ENCODE data around the gene TMEM191B. TPM values are rescaled to one million over a fixed set of nuclear protein-coding genes. Genes with fewer than 3 reads are reported as not detected.
A peak's percentile ranks its signal among the peaks of the same experiment; 100 is the strongest.
"Not testable (repeated sequence)": the region's sequence is repeated elsewhere in the genome, so short reads cannot be mapped to it uniquely, and the experiment has no call there.

Gene TMEM191B
- 5.2 TPM for total RNA-seq
- 10.6 TPM for polyA plus RNA-seq (ENCODE audit: insufficient read depth, low read depth, low replicate concordance)
- long read RNA-seq, donor 1, partial matches to known transcripts: 37 of 38 reads
- long read RNA-seq, donor 1, other reads (novel, unspliced or antisense): 0 of 38 reads
- long read RNA-seq, donor 2: 0 reads
- long read RNA-seq, donor 3: 0 reads
- long read RNA-seq, donor 4, partial matches to known transcripts: 38 of 38 reads
- long read RNA-seq, donor 4, other reads (novel, unspliced or antisense): 0 of 38 reads
- long read RNA-seq, donor 5: 0 reads
- long read RNA-seq, donor 6: 0 reads
- long read RNA-seq, donor 7, partial matches to known transcripts: 2 of 5 reads
- long read RNA-seq, donor 7, other reads (novel, unspliced or antisense): 3 of 5 reads
- long read RNA-seq, donor 8: 0 reads
- long read RNA-seq, donor 9: 0 reads
- long read RNA-seq, donor 10, partial matches to known transcripts: 0 of 1 reads
- long read RNA-seq, donor 10, other reads (novel, unspliced or antisense): 0 of 1 reads

GRCh38 chr22:18527752-18528596 is at the start of gene TMEM191B:
TSS of gene TMEM191B (plus strand) at chr22:18527802. CDS start at chr22:18527981, 179 bp downstream.
- H3K36me3 ChIP-seq (ENCODE audit: control insufficient read depth in 2 of 3, insufficient read depth in 3 of 3, low read length in 3 of 3); H3K9me3 ChIP-seq (ENCODE audit: control insufficient read depth in 2 of 3, insufficient read depth in 1 of 3, low read length in 3 of 3); FAIRE-seq; intact Hi-C loops (cut with DNase I); H3K27ac ChIP-seq (ENCODE audit: low read depth in 2 of 2, low read length in 2 of 2); H3K4me3 ChIP-seq (ENCODE audit: low read length in 3 of 3); H3K9ac ChIP-seq (ENCODE audit: low read length in 3 of 3); DNase-seq; H3K27me3 ChIP-seq (ENCODE audit: control insufficient read depth, insufficient read depth, low read length); H3K4me1 ChIP-seq (ENCODE audit: control insufficient read depth in 2 of 3, insufficient read depth in 2 of 3, low read depth in 1 of 3, low read length in 3 of 3): not testable (repeated sequence)

GRCh38 chr22:18496227-18496626 is 31.4 kb upstream of the TMEM191B start:
- H3K9me3 ChIP-seq (ENCODE audit: control insufficient read depth in 2 of 3, insufficient read depth in 1 of 3, low read length in 3 of 3); H3K4me1 ChIP-seq (ENCODE audit: control insufficient read depth in 2 of 3, insufficient read depth in 2 of 3, low read depth in 1 of 3, low read length in 3 of 3); DNase-seq; H3K27ac ChIP-seq (ENCODE audit: low read depth in 2 of 2, low read length in 2 of 2); H3K36me3 ChIP-seq (ENCODE audit: control insufficient read depth in 2 of 3, insufficient read depth in 3 of 3, low read length in 3 of 3); H3K27me3 ChIP-seq (ENCODE audit: control insufficient read depth, insufficient read depth, low read length); FAIRE-seq; intact Hi-C loops (cut with DNase I); H3K9ac ChIP-seq (ENCODE audit: low read length in 3 of 3); H3K4me3 ChIP-seq (ENCODE audit: low read length in 3 of 3): not testable (repeated sequence)

- intact Hi-C loops (cut with DNase I); FAIRE-seq; H3K36me3 ChIP-seq (ENCODE audit: control insufficient read depth in 2 of 3, insufficient read depth in 3 of 3, low read length in 3 of 3); H3K27me3 ChIP-seq (ENCODE audit: control insufficient read depth, insufficient read depth, low read length); H3K27ac ChIP-seq (ENCODE audit: low read depth in 2 of 2, low read length in 2 of 2); H3K4me3 ChIP-seq (ENCODE audit: low read length in 3 of 3); H3K9ac ChIP-seq (ENCODE audit: low read length in 3 of 3); H3K4me1 ChIP-seq (ENCODE audit: control insufficient read depth in 2 of 3, insufficient read depth in 2 of 3, low read depth in 1 of 3, low read length in 3 of 3); H3K9me3 ChIP-seq (ENCODE audit: control insufficient read depth in 2 of 3, insufficient read depth in 1 of 3, low read length in 3 of 3): not testable (repeated sequence)
- peak in 1 of 5 donors; percentile 1 for DNase-seq
These were observed 16.3 kb upstream of the TMEM191B start for GRCh38 chr22:18511327-18511726.

GRCh38 chr22:18512378-18512777 is 15.2 kb upstream of the TMEM191B start:
- peak in 1 of 5 donors; percentile 61 for DNase-seq
- H3K9ac ChIP-seq (ENCODE audit: low read length in 3 of 3); intact Hi-C loops (cut with DNase I); FAIRE-seq; H3K4me1 ChIP-seq (ENCODE audit: control insufficient read depth in 2 of 3, insufficient read depth in 2 of 3, low read depth in 1 of 3, low read length in 3 of 3); H3K36me3 ChIP-seq (ENCODE audit: control insufficient read depth in 2 of 3, insufficient read depth in 3 of 3, low read length in 3 of 3); H3K27me3 ChIP-seq (ENCODE audit: control insufficient read depth, insufficient read depth, low read length); H3K4me3 ChIP-seq (ENCODE audit: low read length in 3 of 3); H3K27ac ChIP-seq (ENCODE audit: low read depth in 2 of 2, low read length in 2 of 2); H3K9me3 ChIP-seq (ENCODE audit: control insufficient read depth in 2 of 3, insufficient read depth in 1 of 3, low read length in 3 of 3): not testable (repeated sequence)

- H3K27ac ChIP-seq (ENCODE audit: low read depth in 2 of 2, low read length in 2 of 2); intact Hi-C loops (cut with DNase I); FAIRE-seq; H3K27me3 ChIP-seq (ENCODE audit: control insufficient read depth, insufficient read depth, low read length); H3K9me3 ChIP-seq (ENCODE audit: control insufficient read depth in 2 of 3, insufficient read depth in 1 of 3, low read length in 3 of 3); H3K9ac ChIP-seq (ENCODE audit: low read length in 3 of 3); H3K36me3 ChIP-seq (ENCODE audit: control insufficient read depth in 2 of 3, insufficient read depth in 3 of 3, low read length in 3 of 3); H3K4me1 ChIP-seq (ENCODE audit: control insufficient read depth in 2 of 3, insufficient read depth in 2 of 3, low read depth in 1 of 3, low read length in 3 of 3); H3K4me3 ChIP-seq (ENCODE audit: low read length in 3 of 3): not testable (repeated sequence)
- peak in 2 of 5 donors; percentile 5 to 13 for DNase-seq
These were observed 14.1 kb upstream of the TMEM191B start for GRCh38 chr22:18513454-18513853.

- H3K27ac ChIP-seq (ENCODE audit: low read depth in 2 of 2, low read length in 2 of 2); H3K27me3 ChIP-seq (ENCODE audit: control insufficient read depth, insufficient read depth, low read length); H3K9me3 ChIP-seq (ENCODE audit: control insufficient read depth in 2 of 3, insufficient read depth in 1 of 3, low read length in 3 of 3); intact Hi-C loops (cut with DNase I); FAIRE-seq; H3K9ac ChIP-seq (ENCODE audit: low read length in 3 of 3); H3K36me3 ChIP-seq (ENCODE audit: control insufficient read depth in 2 of 3, insufficient read depth in 3 of 3, low read length in 3 of 3); H3K4me1 ChIP-seq (ENCODE audit: control insufficient read depth in 2 of 3, insufficient read depth in 2 of 3, low read depth in 1 of 3, low read length in 3 of 3); DNase-seq; H3K4me3 ChIP-seq (ENCODE audit: low read length in 3 of 3): not testable (repeated sequence)
These were observed 9.5 kb upstream of the TMEM191B start, which contains the start of gene GGTLC3 for GRCh38 chr22:18518061-18518460. TSS of gene GGTLC3 (minus strand) at chr22:18518161. CDS start at chr22:18517897, 264 bp downstream.

GRCh38 chr22:18522762-18523161 is 4.8 kb upstream of the TMEM191B start:
- not testable (repeated sequence) for DNase-seq; H3K9ac ChIP-seq (ENCODE audit: low read length in 3 of 3)

GRCh38 chr22:18523328-18523727 is 4.3 kb upstream of the TMEM191B start:
- H3K9me3 ChIP-seq (ENCODE audit: control insufficient read depth in 2 of 3, insufficient read depth in 1 of 3, low read length in 3 of 3); intact Hi-C loops (cut with DNase I); H3K27ac ChIP-seq (ENCODE audit: low read depth in 2 of 2, low read length in 2 of 2); H3K9ac ChIP-seq (ENCODE audit: low read length in 3 of 3); H3K36me3 ChIP-seq (ENCODE audit: control insufficient read depth in 2 of 3, insufficient read depth in 3 of 3, low read length in 3 of 3); FAIRE-seq; H3K27me3 ChIP-seq (ENCODE audit: control insufficient read depth, insufficient read depth, low read length); H3K4me3 ChIP-seq (ENCODE audit: low read length in 3 of 3); DNase-seq; H3K4me1 ChIP-seq (ENCODE audit: control insufficient read depth in 2 of 3, insufficient read depth in 2 of 3, low read depth in 1 of 3, low read length in 3 of 3): not testable (repeated sequence)

More at GRCh38 chr22:18522762-18523161, 4.8 kb upstream of the TMEM191B start:
- H3K4me3 ChIP-seq (ENCODE audit: low read length in 3 of 3); FAIRE-seq; H3K9me3 ChIP-seq (ENCODE audit: control insufficient read depth in 2 of 3, insufficient read depth in 1 of 3, low read length in 3 of 3); H3K27ac ChIP-seq (ENCODE audit: low read depth in 2 of 2, low read length in 2 of 2); H3K27me3 ChIP-seq (ENCODE audit: control insufficient read depth, insufficient read depth, low read length); H3K4me1 ChIP-seq (ENCODE audit: control insufficient read depth in 2 of 3, insufficient read depth in 2 of 3, low read depth in 1 of 3, low read length in 3 of 3); H3K36me3 ChIP-seq (ENCODE audit: control insufficient read depth in 2 of 3, insufficient read depth in 3 of 3, low read length in 3 of 3); intact Hi-C loops (cut with DNase I): not testable (repeated sequence)

Measured in kidney (tissue), 19 donors.